Mucosa of descending colon (tissue), 3 donors: ENCODE results near the gene SOBP. TPM values are rescaled to one million over a fixed set of nuclear protein-coding genes. Genes with fewer than 3 reads are reported as not detected.

Experiments
- ATAC-seq: fragments of 200-7000 bp; cut with Tn5 transposase; one replicate; pipeline ENCODE4 v1.9.1; 2020; ENCODE audit warnings: mild to moderate bottlenecking, moderate library complexity
- DNase-seq, 3 donors: peaks; one replicate each; pipeline ENCODE4 v3.0.0-alpha.2; 2020
- H3K36me3 ChIP-seq: fragments of 200-600 bp; one replicate; pipeline ENCODE4 v1.8.0; 2021; ENCODE audit warnings: low read depth, mild to moderate bottlenecking
- H3K4me1 ChIP-seq: fragments of 200-600 bp; one replicate; pipeline ENCODE4 v1.8.0; 2021; ENCODE audit warnings: low read depth, mild to moderate bottlenecking
- H3K4me3 ChIP-seq: fragments of 200-600 bp; one replicate; pipeline ENCODE4 v1.8.0; 2021; ENCODE audit warnings: mild to moderate bottlenecking
- H3K9me3 ChIP-seq: fragments of 200-600 bp; one replicate; pipeline ENCODE4 v1.8.0; 2021; ENCODE audit warnings: mild to moderate bottlenecking
- CTCF ChIP-seq: fragments of 200-600 bp; IDR thresholded peaks from one replicate; pipeline ENCODE4 v1.8.0; 2022; ENCODE audit warnings: antibody characterized with exemption, mild to moderate bottlenecking
- intact Hi-C, 2 donors: fragments of 100-400 bp; cut with DNase I in 1 of 2; cut with micrococcal nuclease in 1 of 2; formaldehyde crosslinking; loops; one replicate each; pipeline versions ENCODE4 v1.11.0 to v1.11.1; 2022; cut with DNase I, micrococcal nuclease
- total RNA-seq, 3 donors: library from RNA; stranded (reverse); fragmentation: NEBNext Ultra II Directional in 2 of 3; extraction: Animal tissue kit (Norgen Biotek cat#: 25700) in 2 of 3; gene quantifications; one replicate each; pipeline versions ENCODE4 v1.2.1 to v1.2.4, GENCODE V29; 2021 to 2023
- donor health status: DM: no; HTN: no; CAD: no; lungs with moderate emphysema.
- donor health status: DM: no; HTN: no; CAD: no.
- donor health status: DM: no; HTN: yes; CAD: no.

SOBP gene
- total RNA-seq, 3 donors from 2014 or later = 1.2 to 31.5 (median 2.5) TPM

- Histone ChIP-seq H3K36me3 (no peaks in the 10 kb centered on the region), H3K4me1 (no peaks in the 10 kb centered on the region), H3K9me3 (no peaks in the 10 kb centered on the region), H3K4me3 (no peak overlapping the region)
- no peak for ATAC-seq
- DNase-seq = no peak
- intact Hi-C loops = no loop called here
- no peak for TF ChIP-seq CTCF
Measured at GRCh38 chr6:107556082-107556481, 66.2 kb downstream of the SOBP start.

GRCh38 chr6:107557698-107558097 is 67.8 kb downstream of the SOBP start:
- H3K4me1 ChIP-seq = no peaks in the 10 kb centered on the region
- DNase-seq (no peak), ATAC-seq (no peak)
- intact Hi-C loops = no loop called here
- H3K9me3 ChIP-seq = no peaks in the 10 kb centered on the region
- TF ChIP-seq CTCF = no peak
- no peak overlapping the region for H3K4me3 ChIP-seq
- no peaks in the 10 kb centered on the region for H3K36me3 ChIP-seq

GRCh38 chr6:107560657-107561056 is 70.7 kb downstream of the SOBP start:
- intact Hi-C loops = no loop called here
- no peaks in the 10 kb centered on the region for H3K9me3 ChIP-seq
- ATAC-seq (no peak), DNase-seq (peak in 1 of 3 donors; percentile 3)
- no peak for TF ChIP-seq CTCF
- H3K36me3 ChIP-seq = no peaks in the 10 kb centered on the region
- no peak overlapping the region for H3K4me3 ChIP-seq
- H3K4me1 ChIP-seq = no peaks in the 10 kb centered on the region

- TF ChIP-seq CTCF = no peak
- Histone ChIP-seq H3K4me1 (no peaks in the 10 kb centered on the region), H3K36me3 (no peaks in the 10 kb centered on the region), H3K4me3 (no peak overlapping the region), H3K9me3 (no peaks in the 10 kb centered on the region)
- DNase-seq (no peak), ATAC-seq (no peak)
- intact Hi-C loops = no loop called here
Measured at GRCh38 chr6:107561306-107561705, 71.4 kb downstream of the SOBP start.

GRCh38 chr6:107563694-107564588 is 74.0 kb downstream of the SOBP start:
- no peak for TF ChIP-seq CTCF
- no peak for DNase-seq
- H3K4me1 ChIP-seq = no peaks in the 10 kb centered on the region
- H3K36me3 ChIP-seq = no peaks in the 10 kb centered on the region
- no peaks in the 10 kb centered on the region for H3K9me3 ChIP-seq
- H3K4me3 ChIP-seq = no peak overlapping the region
- intact Hi-C loops = no loop called here
- ATAC-seq = no peak
